Testis (tissue), 3 donors: ENCODE measurements around the gene ALOX15B. TPM values are rescaled to one million over a fixed set of nuclear protein-coding genes. Genes with fewer than 3 reads are reported as not detected.

Experiments used
- DNase-seq: peaks from one replicate; pipeline ENCODE4 v3.0.0-alpha.2; 2019
- H3K27ac ChIP-seq, 2 donors: fragments of 200-600 bp; sonication (generic); one replicate each; pipeline ENCODE4 v1.5.1; 2019
- H3K27me3 ChIP-seq: fragments of 200-600 bp; sonication (generic); one replicate; pipeline ENCODE4 v1.5.1; 2019
- H3K36me3 ChIP-seq: fragments of 200-600 bp; sonication (generic); one replicate; pipeline ENCODE4 v1.5.1; 2017; ENCODE audit warnings: low read depth; ENCODE audit errors: missing control alignments
- H3K4me1 ChIP-seq: fragments of 200-600 bp; sonication (generic); one replicate; pipeline ENCODE4 v1.5.1; 2019
- H3K4me3 ChIP-seq, 2 donors: fragments of 200-600 bp; sonication (generic); one replicate each; pipeline ENCODE4 v1.5.1; 2017 to 2019
- H3K9me3 ChIP-seq: fragments of 200-600 bp; sonication (generic); one replicate; pipeline ENCODE4 v1.5.1; 2017
- CTCF ChIP-seq, 3 experiments: fragments of 450-650 bp in 2 of 3; fragments of 200-600 bp in 1 of 3; sonication (generic) in 1 of 3; IDR thresholded peaks; one replicate each; pipeline ENCODE4 v1.5.1; 2016 to 2019; ENCODE audit warnings: antibody characterized with exemption in 3 of 3, mild to moderate bottlenecking in 2 of 3, moderate library complexity in 1 of 3
- POLR2A ChIP-seq: fragments of 450-650 bp; IDR thresholded peaks from one replicate; pipeline ENCODE4 v1.6.1; 2017; ENCODE audit warnings: antibody characterized with exemption, mild to moderate bottlenecking, moderate library complexity
- WGBS, 2 donors: methylation state at CpG; one replicate each; pipeline ENCODE4 v1.1.5; 2018; 5-methylcytosine and 5-hydroxymethylcytosine counted together
- intact Hi-C: fragments of 100-400 bp; cut with DNase I; formaldehyde crosslinking; loops from one replicate; pipeline ENCODE4 v1.15.1; 2023; ENCODE audit warnings: low total_unique reads
- polyA plus RNA-seq: library from polyadenylated mRNA; stranded (reverse); fragments of 350-450 nt; fragmentation: Illumina TruSeq; extraction: RNeasy Lipid Tissue Mini Kit (QIAGEN cat#74804); gene quantifications from one replicate; pipeline ENCODE4 v1.2.3, GENCODE V29; 2014; ENCODE audit warnings: low read depth, low replicate concordance; ENCODE audit not compliant: insufficient read depth
- total RNA-seq, 2 donors: library from RNA; depleted of rRNA; stranded (reverse); fragments of >200 nt; gene quantifications; one replicate each; pipeline ENCODE4 v1.2.3, GENCODE V29; 2016

Gene ALOX15B
- total and polyA plus RNA-seq, 3 donors from 2014 or later = 0.79 to 2.2 (median 1.8) TPM

DNA sequence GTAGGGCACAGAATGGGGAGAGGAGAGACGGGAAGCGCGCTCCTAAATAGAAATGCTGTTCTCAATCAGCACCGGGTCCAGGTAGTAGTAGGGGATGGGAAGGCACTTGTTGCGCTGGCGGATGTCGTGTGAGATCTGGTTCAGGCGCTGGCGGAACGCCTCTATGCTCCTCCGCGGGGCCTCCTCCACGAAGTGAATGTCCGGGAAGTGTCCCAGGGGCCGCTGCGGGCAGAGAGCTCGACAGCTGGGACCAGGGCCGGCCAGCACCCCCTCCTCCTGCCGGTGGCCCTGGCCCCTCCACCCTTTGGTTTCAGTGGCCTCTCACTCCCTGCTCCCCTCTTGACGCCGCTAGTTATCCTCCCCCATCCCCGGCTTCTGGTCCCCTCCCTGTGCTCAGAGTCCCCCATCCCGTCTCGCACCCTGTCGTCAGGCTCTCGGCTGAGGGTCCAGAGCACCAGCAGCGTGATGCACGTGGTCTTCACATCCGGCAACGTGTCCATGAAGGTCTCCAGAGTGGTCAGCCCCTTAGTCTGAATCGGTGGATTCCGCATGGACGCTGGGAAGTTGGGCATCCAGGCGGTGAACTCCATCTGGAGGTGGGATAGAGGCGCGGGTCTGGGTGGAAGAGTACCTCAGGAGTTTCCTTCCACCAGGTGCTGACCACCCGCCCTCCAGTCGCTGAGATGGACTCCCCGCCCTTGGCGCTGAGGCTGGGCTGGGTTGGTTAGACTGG, 34.0 kb downstream of the ALOX15B start:
- TF ChIP-seq POLR2A = no peak
- TF ChIP-seq CTCF (IDR thresholded peaks at IDR 0.05) = no peak
- Histone ChIP-seq H3K4me1 (peaks cover 11% of the 10 kb centered on the region), H3K9me3 (no peaks in the 10 kb centered on the region), H3K36me3 (no peaks in the 10 kb centered on the region), H3K27me3 (no peaks in the 10 kb centered on the region), H3K27ac (no peak overlapping the region), H3K4me3 (no peak overlapping the region)
- no peak for DNase-seq
- intact Hi-C loops = no loop called here
- 3% methylated on average over 28 to 40 of the region's 40 CpGs for WGBS, 2 donors

GRCh38 chr17:8073627-8074484, 35.0 kb downstream of the ALOX15B start:
- Histone ChIP-seq H3K9me3 (no peaks in the 10 kb centered on the region), H3K4me3 (no peak overlapping the region), H3K27ac (no peak overlapping the region), H3K36me3 (no peaks in the 10 kb centered on the region), H3K27me3 (no peaks in the 10 kb centered on the region), H3K4me1 (peaks cover 11% of the 10 kb centered on the region)
- intact Hi-C loops = no loop called here
- no peak for TF ChIP-seq POLR2A
- TF ChIP-seq CTCF (IDR thresholded peaks at IDR 0.05) = peak in 2 of 3 experiments; percentile 66 to 80
- peak; percentile 63 for DNase-seq
- 4 to 6% methylated on average over 13 to 28 of the region's 28 CpGs for WGBS, 2 donors

DNA sequence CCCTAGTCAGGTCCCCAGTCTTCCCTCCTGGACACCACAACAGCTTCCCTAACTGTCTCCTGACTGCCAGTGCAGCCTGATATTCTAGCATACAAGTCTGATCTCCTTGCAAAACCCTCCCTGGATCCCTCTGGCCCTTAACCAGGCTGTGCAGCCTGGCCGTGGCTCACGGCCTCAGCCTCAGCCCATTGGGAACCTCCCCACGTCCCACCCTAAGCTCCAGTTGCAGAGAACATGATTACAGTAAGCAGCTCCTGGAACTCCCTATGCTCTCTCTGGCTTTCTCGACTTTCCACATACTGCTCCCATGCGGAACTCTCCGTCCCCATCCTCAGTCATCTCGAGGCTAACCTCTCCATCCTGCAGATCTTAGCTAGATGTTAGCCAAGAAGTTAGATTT, 35.7 kb downstream of the ALOX15B start:
- no peak for DNase-seq
- TF ChIP-seq CTCF (IDR thresholded peaks at IDR 0.05) (no peak), POLR2A (no peak)

GRCh38 chr17:8075081-8075480, 36.2 kb downstream of the ALOX15B start:
- Histone ChIP-seq H3K4me3 (no peak overlapping the region), H3K27ac (no peak overlapping the region), H3K9me3 (no peaks in the 10 kb centered on the region), H3K36me3 (no peaks in the 10 kb centered on the region), H3K4me1 (peaks cover 19% of the 10 kb centered on the region), H3K27me3 (no peaks in the 10 kb centered on the region)
- no peak for TF ChIP-seq CTCF (IDR thresholded peaks at IDR 0.05)
- no peak for DNase-seq
- 88 to 92% methylated on average over 3 of the region's 3 CpGs for WGBS, 2 donors
- intact Hi-C loops = no loop called here

More for the DNA sequence above, 35.7 kb downstream of the ALOX15B start:
- Histone ChIP-seq H3K4me3 (no peak overlapping the region), H3K27me3 (no peaks in the 10 kb centered on the region), H3K4me1 (peaks cover 17% of the 10 kb centered on the region), H3K36me3 (no peaks in the 10 kb centered on the region), H3K9me3 (no peaks in the 10 kb centered on the region), H3K27ac (no peak overlapping the region)
- intact Hi-C loops = no loop called here
- 36 to 43% methylated on average over 7 of the region's 7 CpGs for WGBS, 2 donors
